Mesothelial cell of epicardium (in vitro differentiated cells): ENCODE data around the gene PTK6. TPM values are rescaled to one million over a fixed set of nuclear protein-coding genes. Genes with fewer than 3 reads are reported as not detected.
A peak's percentile ranks its signal among the peaks of the same experiment; 100 is the strongest.

Source experiments
- DNase-seq, 2 experiments: peaks; one replicate each; pipeline ENCODE4 v3.0.0; 2021; ENCODE audit warnings: low spot score in 2 of 2; ENCODE audit not compliant: unreplicated experiment in 2 of 2
- H3K27ac Mint-ChIP-seq: 2 replicates; pipeline ENCODE4 v1.8.0; 2021; ENCODE audit warnings: mixed read lengths
- H3K27me3 Mint-ChIP-seq: 2 replicates; pipeline ENCODE4 v1.8.0; 2021; ENCODE audit warnings: low read depth, mixed read lengths
- H3K36me3 Mint-ChIP-seq: 2 replicates; pipeline ENCODE4 v1.8.0; 2021; ENCODE audit warnings: mixed read lengths
- H3K4me1 Mint-ChIP-seq: 2 replicates; pipeline ENCODE4 v1.8.0; 2021; ENCODE audit warnings: mixed read lengths
- H3K4me3 Mint-ChIP-seq: 2 replicates; pipeline ENCODE4 v1.8.0; 2021; ENCODE audit warnings: mild to moderate bottlenecking, moderate library complexity, mixed read lengths
- H3K9me3 Mint-ChIP-seq: 2 replicates; pipeline ENCODE4 v1.8.0; 2021; ENCODE audit warnings: mixed read lengths
- CTCF ChIP-seq: fragments of 200-600 bp; sonication (generic); IDR thresholded peaks from one replicate; pipeline ENCODE4 v1.5.0; 2021; ENCODE audit warnings: antibody characterized with exemption; ENCODE audit not compliant: unreplicated experiment
- total RNA-seq: library from RNA; stranded (reverse); gene quantifications from 3 replicates; pipeline ENCODE4 v1.2.1, GENCODE V29; 2021

Gene PTK6
- total RNA-seq, 1 donor from 2014 or later: 0.11 TPM

- Mint-ChIP-seq H3K27me3 (peaks cover 2% of the 10 kb centered on the region), H3K4me1 (peaks cover 2% of the 10 kb centered on the region), H3K9me3 (no peaks in the 10 kb centered on the region), H3K4me3 (no peak overlapping the region), H3K36me3 (no peaks in the 10 kb centered on the region), H3K27ac (no peak overlapping the region)
- no peak for TF ChIP-seq CTCF
- no peak for DNase-seq
These were observed 3.4 kb upstream of the PTK6 start for GRCh38 chr20:63540417-63541186.

GRCh38 chr20:63539441-63540370, 2.5 kb upstream of the PTK6 start:
- no peaks in the 10 kb centered on the region for H3K36me3 Mint-ChIP-seq
- H3K27me3 Mint-ChIP-seq: no peaks in the 10 kb centered on the region
- no peak for TF ChIP-seq CTCF
- no peak overlapping the region for H3K4me3 Mint-ChIP-seq
- no peak for DNase-seq
- H3K9me3 Mint-ChIP-seq: no peaks in the 10 kb centered on the region
- peaks cover 2% of the 10 kb centered on the region for H3K4me1 Mint-ChIP-seq
- H3K27ac Mint-ChIP-seq: no peak overlapping the region

GRCh38 chr20:63539092-63539430, 1.9 kb upstream of the PTK6 start:
- no peak for DNase-seq
- TF ChIP-seq CTCF: no peak
- no peaks in the 10 kb centered on the region for H3K27me3 Mint-ChIP-seq
- peaks cover 2% of the 10 kb centered on the region for H3K4me1 Mint-ChIP-seq
- no peaks in the 10 kb centered on the region for H3K9me3 Mint-ChIP-seq
- H3K36me3 Mint-ChIP-seq: no peaks in the 10 kb centered on the region
- no peak overlapping the region for H3K4me3 Mint-ChIP-seq
- no peak overlapping the region for H3K27ac Mint-ChIP-seq

- Mint-ChIP-seq H3K4me3 (peak overlapping the region; percentile 47), H3K27me3 (no peaks in the 10 kb centered on the region), H3K36me3 (no peaks in the 10 kb centered on the region), H3K9me3 (no peaks in the 10 kb centered on the region), H3K4me1 (peaks cover 2% of the 10 kb centered on the region), H3K27ac (no peak overlapping the region)
- peak; percentile 55 for TF ChIP-seq CTCF
- no peak for DNase-seq
These were observed 1.3 kb upstream of the PTK6 start for GRCh38 chr20:63538204-63539091.

GRCh38 chr20:63537525-63538203, 488 bp upstream of the PTK6 start:
- Mint-ChIP-seq H3K27me3 (no peaks in the 10 kb centered on the region), H3K4me1 (peaks cover 2% of the 10 kb centered on the region), H3K9me3 (no peaks in the 10 kb centered on the region), H3K36me3 (no peaks in the 10 kb centered on the region), H3K27ac (no peak overlapping the region), H3K4me3 (peak overlapping the region; percentile 47)
- peak; percentile 95 for TF ChIP-seq CTCF
- peak; percentile 58 to 85 for DNase-seq
